Esophagus muscularis mucosa (tissue), 3 donors: Measurements from ENCODE around the gene SLC25A41.

Source experiments
- CTCF ChIP-seq, 3 experiments: fragments of 200-600 bp in 2 of 3; fragments of 450-650 bp in 1 of 3; sonication (generic) in 2 of 3; IDR thresholded peaks; one replicate each; pipeline ENCODE4 v1.5.1; 2017 to 2019; ENCODE audit warnings: antibody characterized with exemption in 3 of 3, mild to moderate bottlenecking in 2 of 3, moderate library complexity in 1 of 3
- POLR2A ChIP-seq: fragments of 450-650 bp; IDR thresholded peaks from one replicate; pipeline ENCODE4 v1.6.1; 2017; ENCODE audit warnings: antibody characterized with exemption, moderate library complexity, mild to moderate bottlenecking, low read depth

GRCh38 chr19:6409346-6409745, 24.2 kb downstream of the SLC25A41 start:
- TF ChIP-seq CTCF (IDR thresholded peaks at IDR 0.05) (no peak), POLR2A (no peak)
